ENCODE results near the gene GALC.

DNA sequence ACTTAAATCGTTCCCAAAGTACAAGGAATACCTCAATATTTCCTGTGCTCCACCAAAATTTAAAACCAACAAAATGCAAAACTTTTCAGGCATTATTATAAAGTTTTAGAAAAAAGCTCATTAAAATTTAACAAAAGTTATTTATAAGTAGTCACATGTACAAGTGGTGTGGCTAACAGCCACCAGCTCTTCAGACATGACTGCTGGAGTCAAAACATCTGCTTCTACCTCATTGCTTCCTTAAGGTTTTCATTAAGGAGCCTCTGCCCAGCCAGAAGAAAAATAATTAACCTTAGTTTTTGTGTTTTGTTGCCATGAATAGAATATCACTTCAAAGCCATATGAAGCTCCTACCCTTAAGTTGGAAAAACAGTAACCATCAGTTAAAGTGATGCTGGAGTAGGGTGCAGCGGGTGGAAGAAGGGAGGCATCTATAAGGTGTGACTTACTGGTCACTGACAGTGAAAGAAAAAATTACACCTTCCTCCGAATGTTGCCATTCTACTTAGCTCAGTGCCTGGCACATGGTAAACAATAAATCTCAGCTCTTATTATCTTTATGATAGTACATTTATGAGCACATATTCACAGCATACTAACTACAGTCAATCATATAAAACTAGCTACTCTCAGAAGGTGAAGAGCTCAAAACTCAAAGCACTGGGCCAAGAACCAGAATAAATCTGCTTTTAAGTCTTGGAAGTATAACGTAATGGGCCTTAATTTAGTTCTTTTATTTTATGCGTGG is 57.7 kb downstream of the GALC start:
- no peak for TF ChIP-seq POLR2AphosphoS5 (IDR thresholded peaks at IDR 0.05)
- TF ChIP-seq, protein P1, sequence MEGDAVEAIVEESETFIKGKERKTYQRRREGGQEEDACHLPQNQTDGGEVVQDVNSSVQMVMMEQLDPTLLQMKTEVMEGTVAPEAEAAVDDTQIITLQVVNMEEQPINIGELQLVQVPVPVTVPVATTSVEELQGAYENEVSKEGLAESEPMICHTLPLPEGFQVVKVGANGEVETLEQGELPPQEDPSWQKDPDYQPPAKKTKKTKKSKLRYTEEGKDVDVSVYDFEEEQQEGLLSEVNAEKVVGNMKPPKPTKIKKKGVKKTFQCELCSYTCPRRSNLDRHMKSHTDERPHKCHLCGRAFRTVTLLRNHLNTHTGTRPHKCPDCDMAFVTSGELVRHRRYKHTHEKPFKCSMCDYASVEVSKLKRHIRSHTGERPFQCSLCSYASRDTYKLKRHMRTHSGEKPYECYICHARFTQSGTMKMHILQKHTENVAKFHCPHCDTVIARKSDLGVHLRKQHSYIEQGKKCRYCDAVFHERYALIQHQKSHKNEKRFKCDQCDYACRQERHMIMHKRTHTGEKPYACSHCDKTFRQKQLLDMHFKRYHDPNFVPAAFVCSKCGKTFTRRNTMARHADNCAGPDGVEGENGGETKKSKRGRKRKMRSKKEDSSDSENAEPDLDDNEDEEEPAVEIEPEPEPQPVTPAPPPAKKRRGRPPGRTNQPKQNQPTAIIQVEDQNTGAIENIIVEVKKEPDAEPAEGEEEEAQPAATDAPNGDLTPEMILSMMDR (IDR thresholded peaks at IDR 0.05 in 8 of 11, conservative IDR thresholded peaks at IDR 0.05 in 3 of 11), result no peak
